IMR-90 (cell line): Measurements from ENCODE around the gene AOPEP. TPM values are rescaled to one million over a fixed set of nuclear protein-coding genes. Genes with fewer than 3 reads are reported as not detected.

Source experiments
- ATAC-seq: fragments of 200-7000 bp; cut with Tn5 transposase; 2 replicates; pipeline ENCODE4 v1.9.1; 2020; ENCODE audit warnings: low read depth, mild to moderate bottlenecking, moderate library complexity
- BruUV-seq: library from RNA; stranded (reverse); fragments of 400-500 nt; replicated peaks from 2 replicates; lab custom pipeline; 2021; lab: Mats Ljungman, UMichigan
- CTCF ChIA-PET: fragments of 300-600 bp; formaldehyde crosslinking; extraction: SDS; loops from one replicate; lab custom pipeline; 2021; ENCODE audit warnings: antibody characterized with exemption; lab: Yijun Ruan, JAX
- POLR2A ChIA-PET: fragments of 300-600 bp; sonication (Branson Sonifier 250); formaldehyde crosslinking; loops from one replicate; lab custom pipeline; 2022; ENCODE audit warnings: antibody characterized with exemption; ENCODE audit not compliant: unreplicated experiment; lab: Charles Lee
- DNase-seq: peaks from one replicate; pipeline ENCODE4 v3.0.0; 2013
- H2AFZ ChIP-seq: replicated peaks from 2 replicates; pipeline ENCODE3; 2013; ENCODE audit warnings: low read length, mild to moderate bottlenecking; ENCODE audit not compliant: poor library complexity
- H2AK5ac ChIP-seq: 2 replicates; pipeline ENCODE4 v1.6.1; 2013; ENCODE audit warnings: low read depth, low read length, inconsistent platforms
- H2AK9ac ChIP-seq: replicated peaks from 2 replicates; pipeline ENCODE3; 2013; ENCODE audit warnings: mild to moderate bottlenecking, low read depth, low read length, moderate library complexity; ENCODE audit not compliant: poor library complexity
- H2BK120ac ChIP-seq: 2 replicates; pipeline ENCODE4 v1.6.1; 2013; ENCODE audit warnings: low read depth, low read length, inconsistent platforms
- H2BK15ac ChIP-seq: 3 replicates; pipeline ENCODE4 v1.6.1; 2013; ENCODE audit warnings: low read depth, low read length, inconsistent platforms
- H2BK20ac ChIP-seq: 2 replicates; pipeline ENCODE4 v1.6.1; 2013; ENCODE audit warnings: low read depth, mild to moderate bottlenecking, inconsistent platforms, low read length, moderate library complexity
- H2BK5ac ChIP-seq: 2 replicates; pipeline ENCODE4 v1.6.1; 2013; ENCODE audit warnings: mild to moderate bottlenecking, low read depth, low read length, inconsistent platforms; ENCODE audit not compliant: poor library complexity, severe bottlenecking
- H3K14ac ChIP-seq: replicated peaks from 2 replicates; pipeline ENCODE4 v1.6.1; 2013; ENCODE audit warnings: low read depth, low read length, inconsistent platforms
- H3K18ac ChIP-seq: 2 replicates; pipeline ENCODE4 v1.6.1; 2013; ENCODE audit warnings: low read depth, low read length, control low read depth
- H3K23ac ChIP-seq: 2 replicates; pipeline ENCODE4 v1.6.1; 2013; ENCODE audit warnings: low read depth, low read length, inconsistent platforms
- H3K27ac ChIP-seq: 2 replicates; pipeline ENCODE4 v1.5.1; 2013; ENCODE audit warnings: mild to moderate bottlenecking, control low read depth, low read length; ENCODE audit not compliant: insufficient read depth
- H3K27me3 ChIP-seq: 2 replicates; pipeline ENCODE4 v1.6.1; 2013; ENCODE audit warnings: low read length; ENCODE audit not compliant: control insufficient read depth, insufficient read depth
- H3K36me3 ChIP-seq: 2 replicates; pipeline ENCODE4 v1.6.1; 2013; ENCODE audit warnings: low read length, mixed read lengths; ENCODE audit not compliant: control insufficient read depth, insufficient read depth
- H3K4ac ChIP-seq: 2 replicates; pipeline ENCODE4 v1.6.1; 2013; ENCODE audit warnings: low read depth, low read length, inconsistent platforms
- H3K4me1 ChIP-seq: 2 replicates; pipeline ENCODE4 v1.6.1; 2013; ENCODE audit warnings: low read length, mixed read lengths; ENCODE audit not compliant: control insufficient read depth, insufficient read depth
- H3K4me2 ChIP-seq: 2 replicates; pipeline ENCODE4 v1.6.1; 2013; ENCODE audit warnings: low read depth, mild to moderate bottlenecking, control low read depth, low read length, moderate library complexity
- H3K4me3 ChIP-seq: 2 replicates; pipeline ENCODE4 v1.5.1; 2013; ENCODE audit warnings: low read depth, mild to moderate bottlenecking, control low read depth, low read length, moderate library complexity; ENCODE audit not compliant: insufficient read depth
- H3K56ac ChIP-seq: 2 replicates; pipeline ENCODE4 v1.6.1; 2013; ENCODE audit warnings: low read length, inconsistent platforms; ENCODE audit not compliant: insufficient read depth; ENCODE audit errors: extremely low read depth
- H3K79me1 ChIP-seq, 2 experiments: 2 replicates each; pipeline ENCODE4 v1.6.1; 2013; ENCODE audit warnings: low read length in 2 of 2, inconsistent platforms in 1 of 2, low read depth in 1 of 2
- H3K9ac ChIP-seq: 2 replicates; pipeline ENCODE4 v1.6.1; 2013; ENCODE audit warnings: low read depth, low read length, control low read depth
- H3K9me1 ChIP-seq: 2 replicates; pipeline ENCODE4 v1.6.1; 2013; ENCODE audit warnings: low read length, inconsistent platforms; ENCODE audit not compliant: insufficient read depth
- H3K9me3 ChIP-seq: 2 replicates; pipeline ENCODE4 v1.6.1; 2013; ENCODE audit warnings: low read length; ENCODE audit not compliant: control insufficient read depth, insufficient read depth
- H4K20me1 ChIP-seq: 2 replicates; pipeline ENCODE4 v1.6.1; 2013; ENCODE audit warnings: low read length, inconsistent platforms; ENCODE audit not compliant: insufficient read depth
- H4K5ac ChIP-seq: 2 replicates; pipeline ENCODE4 v1.6.1; 2013; ENCODE audit warnings: mild to moderate bottlenecking, low read depth, low read length, control low read depth
- H4K8ac ChIP-seq, 2 experiments: 2 replicates each; pipeline ENCODE4 v1.6.1; 2013; ENCODE audit warnings: low read depth in 2 of 2, low read length in 2 of 2, control low read depth in 1 of 2, inconsistent platforms in 1 of 2
- H4K91ac ChIP-seq: 2 replicates; pipeline ENCODE4 v1.6.1; 2013; ENCODE audit warnings: low read depth, low read length, inconsistent platforms; ENCODE audit not compliant: insufficient read depth
- BHLHE40 ChIP-seq: fragments of 150-350 bp; IDR thresholded peaks from 2 replicates; pipeline ENCODE4 v1.6.1; 2016; ENCODE audit warnings: mild to moderate bottlenecking, low read depth, low read length
- CEBPB ChIP-seq: IDR thresholded peaks from 2 replicates; pipeline ENCODE4 v1.6.1; 2012; ENCODE audit warnings: low read depth, low read length, improper control_type of control experiment
- FOS ChIP-seq: fragments of 150-350 bp; IDR thresholded peaks from 2 replicates; pipeline ENCODE4 v1.6.1; 2016; ENCODE audit warnings: low read depth, low read length
- POLR2A ChIP-seq: IDR thresholded peaks from 2 replicates; pipeline ENCODE4 v1.6.1; 2012; ENCODE audit warnings: mild to moderate bottlenecking, low read depth, low read length
- WGBS, 2 experiments: methylation state at CpG; one replicate each; pipeline versions ENCODE4 v1.1.5 to v1.1.7; 2013; ENCODE audit warnings: missing lambda C conversion rate in 2 of 2; ENCODE audit not compliant: insufficient read length in 1 of 2; ENCODE audit errors: extremely low coverage in 2 of 2; 5-methylcytosine and 5-hydroxymethylcytosine counted together
- dilution Hi-C: fragments of 300-500 bp; cut with HindIII; formaldehyde crosslinking; loops from one replicate; pipeline ENCODE4 v1.14.3; 2018; ENCODE audit warnings: low sequenced_read_pairs; ENCODE audit not compliant: unreplicated experiment
- in situ Hi-C: fragments of 300-500 bp; cut with MboI; formaldehyde crosslinking; loops from 3 replicates; pipeline ENCODE4 v1.14.3; 2019; ENCODE audit warnings: low sequenced_read_pairs, inconsistent platforms, mixed read lengths
- intact Hi-C: fragments of 100-400 bp; cut with micrococcal nuclease; formaldehyde crosslinking; loops from 2 replicates; pipeline ENCODE4 v1.10.0; 2022
- polyA plus RNA-seq, 3 experiments: library from polyadenylated mRNA; depleted of rRNA; stranded (reverse); fragments of >200 nt; gene quantifications; 2 replicates each; pipeline ENCODE4 v1.2.3, GENCODE V29; 2012; ENCODE audit warnings: low replicate concordance in 1 of 3
- total RNA-seq: library from RNA; depleted of rRNA; stranded (reverse); fragments of >200 nt; gene quantifications from 2 replicates; pipeline ENCODE4 v1.2.3, GENCODE V29; 2012
- TF ChIP-seq, protein P1 (sequence below): conservative IDR thresholded peaks from 2 replicates; pipeline ENCODE4 v1.5.1; 2012; ENCODE audit warnings: mild to moderate bottlenecking, low read depth, low read length, improper control_type of control experiment

Gene AOPEP
- total and polyA plus RNA-seq, 2 of the 4 experiments (the other 2 are of a cell fraction), result 34.9 to 38.7 TPM

DNA sequence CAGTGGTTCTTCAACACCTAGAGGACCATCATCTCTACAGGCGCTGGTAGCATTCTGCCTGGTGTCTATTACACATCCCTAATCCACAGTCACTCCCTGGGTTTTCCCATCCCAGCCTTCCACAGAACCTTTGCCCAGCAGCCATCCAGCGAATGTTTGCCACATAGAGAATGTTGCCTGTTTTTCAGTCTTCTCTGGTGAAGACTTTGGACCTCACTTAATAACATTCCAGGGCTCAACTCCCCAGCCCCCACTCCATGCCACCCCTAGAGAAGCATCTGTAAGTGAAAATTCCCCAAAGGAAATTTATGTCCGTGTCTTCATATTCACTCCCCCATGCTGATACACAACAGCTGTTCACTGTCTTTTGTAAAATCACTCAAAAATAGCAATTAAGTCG is 249.6 kb downstream of the AOPEP start:
- Histone ChIP-seq H3K56ac (no peak overlapping the region), H2BK15ac (no peak overlapping the region), H3K9me1 (peaks cover 11% of the 10 kb centered on the region), H2AK9ac (no peak overlapping the region), H3K9ac (no peak overlapping the region), H3K23ac (no peak overlapping the region), H4K20me1 (no peaks in the 10 kb centered on the region), H3K4me3 (no peak overlapping the region), H2BK5ac (no peak overlapping the region), H3K27me3 (no peaks in the 10 kb centered on the region), H2AFZ (no peak overlapping the region), H4K91ac (no peak overlapping the region; the same call in 1 of the 2 replicates), H3K18ac (no peak overlapping the region), H4K8ac (no peak overlapping the region), H3K27ac (no peak overlapping the region), H3K9me3 (no peaks in the 10 kb centered on the region), H2BK20ac (no peak overlapping the region), H2BK120ac (no peak overlapping the region), H2AK5ac (no peak overlapping the region), H4K5ac (no peak overlapping the region), H3K79me1 (peaks cover 0 to 4% of the 10 kb centered on the region in 2 experiments; a peak in 1 of 4 replicates), H3K4ac (no peak overlapping the region), H3K4me2 (no peak overlapping the region), H3K36me3 (no peaks in the 10 kb centered on the region), H3K4me1 (peaks cover 18% of the 10 kb centered on the region), H3K14ac (no peak overlapping the region)
- dilution Hi-C loops (no loop called here), in situ Hi-C loops (no loop called here), intact Hi-C loops (no loop called here)
- ChIA-PET CTCF (no interaction called here), POLR2A (no interaction called here)
- WGBS, 2 experiments, result 71% methylated on average over 2 of the region's 4 CpGs; no CpG with 5 or more reads in 1 of the 2 experiments
- no peak for DNase-seq
- ATAC-seq, result no peak
- no TSS peak for BruUV-seq
- TF ChIP-seq, protein P1, sequence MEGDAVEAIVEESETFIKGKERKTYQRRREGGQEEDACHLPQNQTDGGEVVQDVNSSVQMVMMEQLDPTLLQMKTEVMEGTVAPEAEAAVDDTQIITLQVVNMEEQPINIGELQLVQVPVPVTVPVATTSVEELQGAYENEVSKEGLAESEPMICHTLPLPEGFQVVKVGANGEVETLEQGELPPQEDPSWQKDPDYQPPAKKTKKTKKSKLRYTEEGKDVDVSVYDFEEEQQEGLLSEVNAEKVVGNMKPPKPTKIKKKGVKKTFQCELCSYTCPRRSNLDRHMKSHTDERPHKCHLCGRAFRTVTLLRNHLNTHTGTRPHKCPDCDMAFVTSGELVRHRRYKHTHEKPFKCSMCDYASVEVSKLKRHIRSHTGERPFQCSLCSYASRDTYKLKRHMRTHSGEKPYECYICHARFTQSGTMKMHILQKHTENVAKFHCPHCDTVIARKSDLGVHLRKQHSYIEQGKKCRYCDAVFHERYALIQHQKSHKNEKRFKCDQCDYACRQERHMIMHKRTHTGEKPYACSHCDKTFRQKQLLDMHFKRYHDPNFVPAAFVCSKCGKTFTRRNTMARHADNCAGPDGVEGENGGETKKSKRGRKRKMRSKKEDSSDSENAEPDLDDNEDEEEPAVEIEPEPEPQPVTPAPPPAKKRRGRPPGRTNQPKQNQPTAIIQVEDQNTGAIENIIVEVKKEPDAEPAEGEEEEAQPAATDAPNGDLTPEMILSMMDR, result no peak
- TF ChIP-seq CEBPB, result no peak
- no peak for TF ChIP-seq POLR2A
- no peak for TF ChIP-seq BHLHE40
- no peak for TF ChIP-seq FOS
